ENCODE measurements around the gene HMX1.

The HMX1 gene

DNA sequence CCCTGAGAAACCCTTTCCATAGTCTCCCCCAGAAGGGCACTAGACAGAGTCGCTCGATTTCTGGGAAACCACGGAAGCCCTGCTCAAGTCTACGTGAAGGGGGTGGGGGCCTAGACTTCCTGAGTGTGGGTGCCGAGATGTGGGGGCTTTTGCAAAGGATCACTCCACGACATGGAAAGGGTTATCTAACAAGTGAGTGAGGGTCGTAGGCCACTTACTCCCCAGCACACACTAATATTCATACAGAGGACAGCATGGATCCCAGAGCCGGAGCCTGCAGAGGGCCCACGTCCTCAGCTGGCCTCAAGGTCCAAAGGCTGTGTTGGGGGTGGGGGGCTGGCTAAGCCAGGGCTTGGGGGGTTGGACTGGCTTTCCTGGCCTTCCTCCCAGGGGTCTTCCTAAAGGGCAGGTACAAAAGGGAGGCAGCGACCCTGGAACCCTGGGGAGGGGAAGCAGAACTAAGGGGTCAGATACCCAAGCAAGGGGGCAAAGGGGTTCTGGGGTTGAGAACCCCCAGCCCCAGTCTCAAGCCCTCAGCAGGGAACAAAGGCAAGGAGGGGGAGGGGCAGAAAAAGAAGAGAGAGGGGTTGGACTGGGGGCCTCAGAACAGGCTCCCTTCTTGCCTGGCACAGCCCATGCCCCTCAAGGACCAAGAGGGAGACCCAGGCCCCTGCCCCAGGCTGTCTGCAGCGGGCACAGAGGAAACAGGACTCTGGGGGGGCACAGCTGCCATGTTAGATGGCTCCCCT, 1.6 kb downstream of the HMX1 start:
- no peak overlapping the region for H3K9ac ChIP-seq (ENCODE audit: low read length)
- H3K56ac ChIP-seq (ENCODE audit: low read length) = no peak overlapping the region
- H4K8ac ChIP-seq (ENCODE audit: low read depth, low read length) = no peak overlapping the region
- H2BK5ac ChIP-seq (ENCODE audit: low read length) = no peak overlapping the region
- no peak overlapping the region for H2AK5ac ChIP-seq (ENCODE audit: low read length)
- no peak overlapping the region for H4K5ac ChIP-seq (ENCODE audit: low read length)
- H3K79me2 ChIP-seq (ENCODE audit: control insufficient read depth, insufficient read depth, low read length) = no peaks in the 10 kb centered on the region
- H3K18ac ChIP-seq (ENCODE audit: low read length) = no peak overlapping the region
- H3K27ac ChIP-seq (ENCODE audit: low read depth, low read length) = no peak overlapping the region
- H3K27me3 ChIP-seq (ENCODE audit: insufficient read depth, low read length, poor library complexity) = peaks cover 89% of the 10 kb centered on the region
- H3K4me3 ChIP-seq (ENCODE audit: low read length) = no peak overlapping the region
- H3K4me2 ChIP-seq (ENCODE audit: low read length) = no peak overlapping the region
- H3K4me1 ChIP-seq (ENCODE audit: control insufficient read depth, low read depth, low read length) = peaks cover 2% of the 10 kb centered on the region
- H3K79me1 ChIP-seq (ENCODE audit: low read length) = no peaks in the 10 kb centered on the region
- DNase-seq = no peak
- H2BK120ac ChIP-seq (ENCODE audit: low read depth, low read length) = no peak overlapping the region
- no peak overlapping the region for H3K4ac ChIP-seq (ENCODE audit: low read depth, low read length)
- WGBS (ENCODE audit: extremely low coverage, insufficient coverage, low lambda C conversion rate) = no CpG with 5 or more reads among the region's 11 CpGs
- no peak overlapping the region for H3K23ac ChIP-seq (ENCODE audit: low read length)
- H2BK15ac ChIP-seq (replicated peaks; ENCODE audit: low read depth) = no peak overlapping the region
- no peaks in the 10 kb centered on the region for H3K36me3 ChIP-seq (ENCODE audit: control insufficient read depth, insufficient read depth, low read length)

DNA sequence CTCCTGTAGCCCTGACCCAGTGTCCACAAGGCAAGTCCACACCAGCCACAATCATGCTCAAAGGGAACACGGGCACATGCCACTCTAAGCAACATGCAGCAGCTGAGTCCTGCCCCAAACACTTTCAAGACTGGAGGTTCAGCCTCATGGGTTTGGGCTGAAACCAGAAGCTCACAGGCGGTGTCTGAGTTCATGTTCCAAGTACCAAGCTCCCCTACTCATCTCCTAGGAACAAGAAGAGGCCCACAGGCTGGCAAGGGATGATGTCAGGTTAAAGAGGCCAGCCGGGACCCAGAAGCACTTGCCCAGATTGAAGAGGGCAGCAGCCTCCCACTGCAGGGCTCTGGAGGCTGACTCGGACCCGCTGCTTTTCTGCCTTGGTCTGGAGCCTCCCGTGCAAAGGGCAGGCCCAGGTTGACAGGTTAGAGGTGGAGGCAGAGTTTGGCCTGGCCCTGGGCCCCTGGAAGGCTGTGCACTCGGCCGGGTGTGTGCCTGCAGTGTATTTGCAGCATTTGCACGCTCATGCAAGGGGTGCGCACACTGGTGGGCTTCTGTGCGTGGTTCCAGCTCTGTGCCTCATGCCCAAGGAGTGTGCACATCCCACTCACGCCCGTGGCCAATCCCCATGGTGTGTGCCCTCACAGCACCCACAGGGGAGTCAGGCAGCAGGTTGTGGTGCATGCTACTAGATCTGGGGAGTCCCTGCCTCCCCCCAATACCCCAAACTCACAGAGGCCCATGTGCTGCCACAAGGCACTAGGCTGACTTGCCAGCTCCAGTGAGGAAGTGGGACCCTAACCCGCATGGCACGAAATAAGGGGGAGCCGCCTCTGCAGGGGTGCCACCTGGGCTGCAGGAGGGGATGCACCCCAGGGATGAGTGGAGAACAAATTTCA, 2.4 kb downstream of the HMX1 start:
- H3K79me1 ChIP-seq (ENCODE audit: low read length) = no peaks in the 10 kb centered on the region
- H2AK5ac ChIP-seq (ENCODE audit: low read length) = no peak overlapping the region
- H2BK15ac ChIP-seq (replicated peaks; ENCODE audit: low read depth) = no peak overlapping the region
- H3K23ac ChIP-seq (ENCODE audit: low read length) = no peak overlapping the region
- no peaks in the 10 kb centered on the region for H3K36me3 ChIP-seq (ENCODE audit: control insufficient read depth, insufficient read depth, low read length)
- H3K9ac ChIP-seq (ENCODE audit: low read length) = no peak overlapping the region
- DNase-seq = no peak
- no peak overlapping the region for H3K27ac ChIP-seq (ENCODE audit: low read depth, low read length)
- H3K79me2 ChIP-seq (ENCODE audit: control insufficient read depth, insufficient read depth, low read length) = no peaks in the 10 kb centered on the region
- WGBS (ENCODE audit: extremely low coverage, insufficient coverage, low lambda C conversion rate) = no CpG with 5 or more reads among the region's 16 CpGs
- H3K4ac ChIP-seq (ENCODE audit: low read depth, low read length) = no peak overlapping the region
- H3K27me3 ChIP-seq (ENCODE audit: insufficient read depth, low read length, poor library complexity) = peaks cover 89% of the 10 kb centered on the region
- no peak overlapping the region for H2BK5ac ChIP-seq (ENCODE audit: low read length)
- no peak overlapping the region for H3K4me3 ChIP-seq (ENCODE audit: low read length)
- H2BK120ac ChIP-seq (ENCODE audit: low read depth, low read length) = no peak overlapping the region
- peaks cover 2% of the 10 kb centered on the region for H3K4me1 ChIP-seq (ENCODE audit: control insufficient read depth, low read depth, low read length)
- no peak overlapping the region for H3K18ac ChIP-seq (ENCODE audit: low read length)
- no peak overlapping the region for H4K8ac ChIP-seq (ENCODE audit: low read depth, low read length)
- H4K5ac ChIP-seq (ENCODE audit: low read length) = no peak overlapping the region
- H3K4me2 ChIP-seq (ENCODE audit: low read length) = no peak overlapping the region
- no peak overlapping the region for H3K56ac ChIP-seq (ENCODE audit: low read length)

GRCh38 chr4:8868321-8869001, 3.2 kb downstream of the HMX1 start:
- H3K4ac ChIP-seq (ENCODE audit: low read depth, low read length) = no peak overlapping the region
- H2BK5ac ChIP-seq (ENCODE audit: low read length) = no peak overlapping the region
- no peak for DNase-seq
- no peak overlapping the region for H3K4me3 ChIP-seq (ENCODE audit: low read length)
- no peak overlapping the region for H3K23ac ChIP-seq (ENCODE audit: low read length)
- H3K9ac ChIP-seq (ENCODE audit: low read length) = no peak overlapping the region
- no peak overlapping the region for H3K56ac ChIP-seq (ENCODE audit: low read length)
- no peak overlapping the region for H2BK120ac ChIP-seq (ENCODE audit: low read depth, low read length)
- H3K27ac ChIP-seq (ENCODE audit: low read depth, low read length) = no peak overlapping the region
- H4K8ac ChIP-seq (ENCODE audit: low read depth, low read length) = no peak overlapping the region
- no peak overlapping the region for H4K5ac ChIP-seq (ENCODE audit: low read length)
- H3K4me1 ChIP-seq (ENCODE audit: control insufficient read depth, low read depth, low read length) = peaks cover 2% of the 10 kb centered on the region
- H3K27me3 ChIP-seq (ENCODE audit: insufficient read depth, low read length, poor library complexity) = peaks cover 89% of the 10 kb centered on the region
- no peak overlapping the region for H2BK15ac ChIP-seq (replicated peaks; ENCODE audit: low read depth)
- WGBS (ENCODE audit: extremely low coverage, insufficient coverage, low lambda C conversion rate) = no CpG with 5 or more reads among the region's 22 CpGs
- no peaks in the 10 kb centered on the region for H3K79me2 ChIP-seq (ENCODE audit: control insufficient read depth, insufficient read depth, low read length)
- no peak overlapping the region for H2AK5ac ChIP-seq (ENCODE audit: low read length)
- H3K79me1 ChIP-seq (ENCODE audit: low read length) = no peaks in the 10 kb centered on the region
- no peak overlapping the region for H3K18ac ChIP-seq (ENCODE audit: low read length)
- H3K36me3 ChIP-seq (ENCODE audit: control insufficient read depth, insufficient read depth, low read length) = no peaks in the 10 kb centered on the region
- H3K4me2 ChIP-seq (ENCODE audit: low read length) = no peak overlapping the region

DNA sequence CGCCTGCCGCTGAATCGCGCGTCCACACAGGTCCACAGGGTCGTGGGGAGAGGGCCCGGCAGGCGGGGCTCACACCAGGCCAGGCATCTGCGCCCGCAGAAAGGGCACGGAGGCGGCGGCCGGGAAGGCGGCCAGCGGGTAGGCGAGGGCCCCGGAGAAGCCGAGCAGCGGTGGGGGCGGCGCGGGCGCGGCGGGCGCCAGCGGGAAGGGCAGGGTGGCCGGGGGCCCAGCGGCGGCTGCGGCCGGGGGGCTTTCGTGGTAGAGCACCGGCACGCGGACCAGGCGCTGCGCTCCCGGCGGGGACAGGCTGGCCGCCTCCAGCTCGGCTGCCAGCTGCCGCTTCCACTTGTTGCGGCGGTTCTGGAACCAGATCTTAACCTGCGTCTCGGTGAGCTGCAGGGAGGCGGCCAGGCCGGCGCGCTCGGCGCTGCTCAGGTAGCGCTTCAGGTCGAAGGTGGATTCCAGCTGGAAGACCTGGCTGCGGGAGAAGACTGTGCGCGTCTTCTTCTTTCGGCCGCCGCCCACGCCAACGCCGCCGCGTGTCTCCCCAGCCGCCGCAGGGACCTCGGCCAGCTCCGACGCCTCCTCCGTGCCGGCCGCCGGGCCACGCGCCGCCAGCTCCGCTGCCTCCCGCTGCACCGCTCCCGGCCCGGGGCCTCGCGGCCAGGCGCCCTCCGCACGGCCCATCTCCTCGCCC, 3.9 kb downstream of the HMX1 start:
- H3K56ac ChIP-seq (ENCODE audit: low read length) = peak overlapping the region; percentile 34
- no CpG with 5 or more reads among the region's 90 CpGs for WGBS (ENCODE audit: extremely low coverage, insufficient coverage, low lambda C conversion rate)

DNA sequence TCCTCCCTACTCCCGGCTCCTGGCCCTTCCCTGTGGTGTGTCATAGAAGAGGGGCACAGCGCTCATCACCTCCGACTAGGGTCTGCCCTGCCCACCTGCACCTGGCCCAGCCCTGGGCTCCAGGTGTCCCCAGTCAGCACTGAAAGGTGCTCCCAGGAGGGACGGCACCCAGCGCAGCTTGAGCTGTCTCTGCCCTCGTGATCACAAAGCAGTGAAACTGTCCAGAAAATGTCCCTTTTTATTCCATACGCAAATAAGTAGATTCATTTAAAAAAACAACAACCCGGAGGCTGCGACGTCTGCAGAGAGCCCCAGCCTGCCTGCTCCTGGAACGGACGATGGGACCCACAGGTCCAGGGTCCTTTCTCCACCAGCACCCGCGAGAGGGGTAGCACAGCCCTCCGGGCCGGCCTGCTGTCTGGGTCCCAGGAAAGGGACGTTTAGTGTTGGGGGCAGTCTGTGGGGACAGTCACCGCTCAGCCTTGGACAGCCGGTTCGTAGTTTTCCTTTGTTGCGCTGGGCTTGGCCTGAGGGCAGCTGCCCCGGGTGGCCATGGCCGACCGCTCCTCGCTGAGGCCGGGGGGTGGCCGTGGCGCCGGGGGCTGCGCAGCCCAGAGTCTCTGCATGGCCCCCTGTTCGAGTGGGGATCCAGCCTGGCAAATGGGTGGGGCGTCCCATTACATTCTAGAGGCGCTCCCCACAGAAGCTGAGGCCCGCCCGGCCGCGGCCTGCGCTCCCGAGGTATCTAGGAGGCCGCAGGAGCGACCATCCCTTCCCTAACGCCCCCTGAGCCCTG, 4.6 kb downstream of the HMX1 start:
- no peak overlapping the region for H3K4me2 ChIP-seq (ENCODE audit: low read length)
- no peak overlapping the region for H3K9ac ChIP-seq (ENCODE audit: low read length)
- H3K18ac ChIP-seq (ENCODE audit: low read length) = no peak overlapping the region
- H3K79me1 ChIP-seq (ENCODE audit: low read length) = no peaks in the 10 kb centered on the region
- WGBS (ENCODE audit: extremely low coverage, insufficient coverage, low lambda C conversion rate) = no CpG with 5 or more reads among the region's 42 CpGs
- H2BK120ac ChIP-seq (ENCODE audit: low read depth, low read length) = no peak overlapping the region
- H2BK15ac ChIP-seq (replicated peaks; ENCODE audit: low read depth) = no peak overlapping the region
- H2AK5ac ChIP-seq (ENCODE audit: low read length) = no peak overlapping the region
- H3K27me3 ChIP-seq (ENCODE audit: insufficient read depth, low read length, poor library complexity) = peaks cover 90% of the 10 kb centered on the region
- H4K8ac ChIP-seq (ENCODE audit: low read depth, low read length) = no peak overlapping the region
- no peak overlapping the region for H3K4ac ChIP-seq (ENCODE audit: low read depth, low read length)
- H4K5ac ChIP-seq (ENCODE audit: low read length) = no peak overlapping the region
- no peak overlapping the region for H3K27ac ChIP-seq (ENCODE audit: low read depth, low read length)
- H3K4me1 ChIP-seq (ENCODE audit: control insufficient read depth, low read depth, low read length) = peaks cover 2% of the 10 kb centered on the region
- no peaks in the 10 kb centered on the region for H3K79me2 ChIP-seq (ENCODE audit: control insufficient read depth, insufficient read depth, low read length)
- no peaks in the 10 kb centered on the region for H3K36me3 ChIP-seq (ENCODE audit: control insufficient read depth, insufficient read depth, low read length)
- no peak overlapping the region for H3K4me3 ChIP-seq (ENCODE audit: low read length)
- no peak overlapping the region for H3K23ac ChIP-seq (ENCODE audit: low read length)
- H2BK5ac ChIP-seq (ENCODE audit: low read length) = no peak overlapping the region
- no peak for DNase-seq
- H3K56ac ChIP-seq (ENCODE audit: low read length) = peak overlapping the region; percentile 25

More for the DNA sequence above, 3.9 kb downstream of the HMX1 start:
- Histone ChIP-seq H3K27ac (ENCODE audit: low read depth, low read length) (no peak overlapping the region), H3K4me1 (ENCODE audit: control insufficient read depth, low read depth, low read length) (peaks cover 2% of the 10 kb centered on the region), H3K27me3 (ENCODE audit: insufficient read depth, low read length, poor library complexity) (peaks cover 89% of the 10 kb centered on the region), H2BK15ac (replicated peaks; ENCODE audit: low read depth) (no peak overlapping the region), H2BK5ac (ENCODE audit: low read length) (no peak overlapping the region), H3K9ac (ENCODE audit: low read length) (no peak overlapping the region), H4K8ac (ENCODE audit: low read depth, low read length) (no peak overlapping the region), H3K79me2 (ENCODE audit: control insufficient read depth, insufficient read depth, low read length) (no peaks in the 10 kb centered on the region), H3K79me1 (ENCODE audit: low read length) (no peaks in the 10 kb centered on the region), H3K23ac (ENCODE audit: low read length) (no peak overlapping the region), H3K36me3 (ENCODE audit: control insufficient read depth, insufficient read depth, low read length) (no peaks in the 10 kb centered on the region), H2AK5ac (ENCODE audit: low read length) (no peak overlapping the region), H4K5ac (ENCODE audit: low read length) (no peak overlapping the region), H3K4me2 (ENCODE audit: low read length) (peak overlapping the region; percentile 18), H3K4ac (ENCODE audit: low read depth, low read length) (no peak overlapping the region), H3K4me3 (ENCODE audit: low read length) (no peak overlapping the region), H2BK120ac (ENCODE audit: low read depth, low read length) (no peak overlapping the region), H3K18ac (ENCODE audit: low read length) (no peak overlapping the region)
- no peak for DNase-seq
